ENCODE results near the gene TOMM40L.

- TF ChIP-seq CTCF (IDR thresholded peaks at IDR 0.05), result no peak
- TF ChIP-seq POLR2A (IDR thresholded peaks at IDR 0.05), result no peak
These were observed 19.0 kb downstream of the TOMM40L start for GRCh38 chr1:161244888-161245287.

Data from uterus (tissue), 2 donors.